Thyroid gland (tissue), 4 donors: Measurements from ENCODE around the gene ESYT3. TPM values are rescaled to one million over a fixed set of nuclear protein-coding genes. Genes with fewer than 3 reads are reported as not detected.
"Not testable (repeated sequence)": the region's sequence is repeated elsewhere in the genome, so short reads cannot be mapped to it uniquely, and the experiment has no call there.

ENCODE experiments used
- DNase-seq, 2 donors: peaks; one replicate each; pipeline ENCODE4 v3.0.0-alpha.2; 2019
- H3K27ac ChIP-seq, 3 donors: fragments of 200-600 bp; sonication (generic); 1 replicate in 2 of 3; 2 replicates in 1 of 3; pipeline ENCODE4 v1.5.1; 2016 to 2019; ENCODE audit warnings: mild to moderate bottlenecking in 1 of 3, moderate library complexity in 1 of 3
- H3K27me3 ChIP-seq: fragments of 200-600 bp; sonication (generic); one replicate; pipeline ENCODE4 v1.5.1; 2019
- H3K36me3 ChIP-seq, 2 donors: fragments of 200-600 bp; sonication (generic); one replicate each; pipeline ENCODE4 v1.5.1; 2016 to 2019
- H3K4me1 ChIP-seq, 2 donors: fragments of 200-600 bp; sonication (generic); one replicate each; pipeline ENCODE4 v1.5.1; 2017 to 2019
- H3K4me3 ChIP-seq, 3 donors: fragments of 200-600 bp; sonication (generic); replicated peaks in 1 of 3; 1 replicate in 2 of 3; 2 replicates in 1 of 3; pipeline ENCODE4 v1.5.1; 2016; ENCODE audit warnings: mild to moderate bottlenecking in 1 of 3
- H3K9me3 ChIP-seq: fragments of 200-600 bp; sonication (generic); one replicate; pipeline ENCODE4 v1.5.1; 2017
- CTCF ChIP-seq, 6 experiments: fragments of 200-600 bp in 3 of 6; fragments of 450-650 bp in 3 of 6; sonication (generic) in 3 of 6; IDR thresholded peaks; one replicate each; pipeline ENCODE4 v1.5.1; 2016 to 2019; ENCODE audit warnings: antibody characterized with exemption in 6 of 6, mild to moderate bottlenecking in 2 of 6, inconsistent platforms in 1 of 6, moderate library complexity in 1 of 6
- POLR2A ChIP-seq, 2 donors: fragments of 450-650 bp; IDR thresholded peaks; one replicate each; pipeline ENCODE4 v1.6.1; 2017; ENCODE audit warnings: antibody characterized with exemption in 2 of 2, mild to moderate bottlenecking in 2 of 2, moderate library complexity in 1 of 2
- WGBS, 2 donors: methylation state at CpG; one replicate each; pipeline ENCODE4 v1.1.5; 2017; 5-methylcytosine and 5-hydroxymethylcytosine counted together
- intact Hi-C: fragments of 100-400 bp; cut with DNase I; formaldehyde crosslinking; loops from one replicate; pipeline ENCODE4 v1.15.1; 2023
- total RNA-seq, 4 donors: library from RNA; depleted of rRNA; stranded (reverse); fragments of >200 nt; gene quantifications; one replicate each; pipeline ENCODE4 v1.2.3, GENCODE V29; 2016

ESYT3 gene
- total RNA-seq, 4 donors from 2014 or later: 19.9 to 82.8 (median 22.7) TPM

- H3K27me3 ChIP-seq: no peaks in the 10 kb centered on the region
- peaks cover 0 to 10% of the 10 kb centered on the region in 2 donors for H3K4me1 ChIP-seq
- DNase-seq: no peak
- 70 to 78% methylated on average over 4 to 6 of the region's 6 CpGs for WGBS, 2 donors
- TF ChIP-seq POLR2A (IDR thresholded peaks at IDR 0.05) (no peak), CTCF (IDR thresholded peaks at IDR 0.05) (no peak)
- H3K36me3 ChIP-seq: no peaks in the 10 kb centered on the region
- intact Hi-C loops: no loop called here
- no peak overlapping the region for H3K4me3 ChIP-seq
- H3K9me3 ChIP-seq: no peaks in the 10 kb centered on the region
- H3K27ac ChIP-seq: no peak overlapping the region
These were observed 18.0 kb downstream of the ESYT3 start for GRCh38 chr3:138452436-138452835.

- H3K27me3 ChIP-seq, intact Hi-C loops, H3K9me3 ChIP-seq, H3K4me3 ChIP-seq, DNase-seq, H3K27ac ChIP-seq, H3K36me3 ChIP-seq: not testable (repeated sequence)
- peaks cover 0 to 10% of the 10 kb centered on the region in 2 donors for H3K4me1 ChIP-seq
- 83 to 94% methylated on average over 8 of the region's 8 CpGs for WGBS, 2 donors
These were observed 19.5 kb downstream of the ESYT3 start for GRCh38 chr3:138453940-138454339.

GRCh38 chr3:138455801-138456716 lies 21.6 kb downstream of the ESYT3 start:
- intact Hi-C loops: no loop called here
- Histone ChIP-seq H3K9me3 (no peaks in the 10 kb centered on the region), H3K4me3 (no peak overlapping the region), H3K4me1 (peaks cover 0 to 14% of the 10 kb centered on the region in 2 donors), H3K36me3 (no peaks in the 10 kb centered on the region), H3K27me3 (no peaks in the 10 kb centered on the region), H3K27ac (no peak overlapping the region)
- WGBS, 2 donors: 57 to 64% methylated on average over 9 to 13 of the region's 13 CpGs
- peak; percentile 70 to 78 for DNase-seq
- TF ChIP-seq POLR2A (IDR thresholded peaks at IDR 0.05): no peak
- TF ChIP-seq CTCF (IDR thresholded peaks at IDR 0.05): no peak

GRCh38 chr3:138456961-138457862 lies 22.8 kb downstream of the ESYT3 start:
- H3K27ac ChIP-seq: no peak overlapping the region
- DNase-seq: no peak
- no peak for TF ChIP-seq CTCF (IDR thresholded peaks at IDR 0.05)
- TF ChIP-seq POLR2A (IDR thresholded peaks at IDR 0.05): no peak
- peaks cover 0 to 14% of the 10 kb centered on the region in 2 donors for H3K4me1 ChIP-seq
- intact Hi-C loops: no loop called here
- no peaks in the 10 kb centered on the region for H3K9me3 ChIP-seq
- H3K27me3 ChIP-seq: no peaks in the 10 kb centered on the region
- WGBS, 2 donors: 83 to 86% methylated on average over 12 to 13 of the region's 13 CpGs
- H3K36me3 ChIP-seq: no peaks in the 10 kb centered on the region
- H3K4me3 ChIP-seq: no peak overlapping the region

- Histone ChIP-seq H3K4me3 (no peak overlapping the region), H3K4me1 (peaks cover 0 to 14% of the 10 kb centered on the region in 2 donors), H3K9me3 (no peaks in the 10 kb centered on the region), H3K27me3 (no peaks in the 10 kb centered on the region), H3K27ac (no peak overlapping the region), H3K36me3 (no peaks in the 10 kb centered on the region)
- 84 to 86% methylated on average over 11 of the region's 11 CpGs for WGBS, 2 donors
- intact Hi-C loops: no loop called here
- TF ChIP-seq POLR2A (IDR thresholded peaks at IDR 0.05): no peak
- no peak for TF ChIP-seq CTCF (IDR thresholded peaks at IDR 0.05)
- DNase-seq: no peak
These were observed 23.7 kb downstream of the ESYT3 start for GRCh38 chr3:138457863-138458735.
